K562 (cell line): ENCODE results near the gene SLC1A2. TPM values are rescaled to one million over a fixed set of nuclear protein-coding genes. Genes with fewer than 3 reads are reported as not detected.
A peak's percentile ranks its signal among the peaks of the same experiment; 100 is the strongest.

Experiments
- ATAC-seq: fragments of 200-7000 bp; cut with Tn5 transposase; 3 replicates; pipeline ENCODE4 v1.9.1; 2020; ENCODE audit warnings: moderate library complexity
- BruUV-seq: library from RNA; stranded (reverse); fragments of 400-500 nt; replicated peaks from 2 replicates; lab custom pipeline; 2021; lab: Mats Ljungman, UMichigan
- CTCF ChIA-PET: fragments of 300-600 bp; formaldehyde crosslinking; extraction: SDS; loops from one replicate; lab custom pipeline; 2021; ENCODE audit warnings: low intra/inter-chr PET ratio; lab: Yijun Ruan, JAX
- POLR2A ChIA-PET: fragments of 300-600, 350-650 bp; sonication (Branson Sonifier 250); formaldehyde crosslinking; extraction: SDS; loops from one replicate; lab custom pipeline; 2021; ENCODE audit warnings: antibody characterized with exemption, inconsistent platforms; lab: Yijun Ruan, JAX
- DNase-seq, 4 experiments: peaks; one replicate each; pipeline versions ENCODE4 v3.0.0 to v3.0.0-alpha.2; 2011 to 2018; ENCODE audit warnings: low spot score in 3 of 4, mixed read lengths in 3 of 4; ENCODE audit errors: extremely low read depth in 1 of 4
- FAIRE-seq: peaks from 2 replicates; lab custom pipeline; 2011; peaks lifted over from hg19 to GRCh38; lab: Jason Lieb, UNC
- H2AFZ ChIP-seq: 2 replicates; pipeline ENCODE4 v1.6.0; 2011; ENCODE audit warnings: low read depth, low read length, control low read depth, inconsistent platforms
- H3K27ac ChIP-seq: fragments of 200-600 bp; 3 replicates; pipeline ENCODE4 v1.8.0; 2011; ENCODE audit warnings: low read depth, mild to moderate bottlenecking, control low read depth, inconsistent platforms, low read length, moderate library complexity, mixed read lengths; ENCODE audit errors: extremely low read depth
- H3K27me3 ChIP-seq, 2 experiments: fragments of 300-600 bp in 1 of 2; 2 replicates in 1 of 2; 3 replicates in 1 of 2; pipeline versions ENCODE4 v1.6.0 to v1.8.0; 2011; ENCODE audit warnings: inconsistent platforms in 2 of 2, low read length in 2 of 2, mild to moderate bottlenecking in 1 of 2, mixed read lengths in 1 of 2, moderate library complexity in 1 of 2; ENCODE audit not compliant: control insufficient read depth in 2 of 2, insufficient read depth in 2 of 2
- H3K36me3 ChIP-seq: fragments of 300-600 bp; 3 replicates; pipeline ENCODE4 v1.8.0; 2011; ENCODE audit warnings: mild to moderate bottlenecking, low read length, inconsistent platforms; ENCODE audit not compliant: control insufficient read depth, insufficient read depth
- H3K4me1 ChIP-seq, 2 experiments: fragments of 200-600 bp in 1 of 2; replicated peaks in 1 of 2; 2 replicates in 1 of 2; 3 replicates in 1 of 2; pipeline versions ENCODE4 v1.5.1 to v1.8.0; 2011; ENCODE audit warnings: inconsistent platforms in 2 of 2, low read length in 2 of 2, mild to moderate bottlenecking in 1 of 2, mixed read lengths in 1 of 2, moderate library complexity in 1 of 2; ENCODE audit not compliant: control insufficient read depth in 2 of 2, insufficient read depth in 2 of 2
- H3K4me2 ChIP-seq: 2 replicates; pipeline ENCODE4 v1.6.1; 2011; ENCODE audit warnings: low read length, control low read depth, inconsistent platforms, mixed read lengths; ENCODE audit not compliant: insufficient read depth
- H3K4me3 ChIP-seq: fragments of 200-600 bp; sonication (generic), shearing (Covaris generic); 2 replicates; pipeline ENCODE4 v1.5.1; 2016; ENCODE audit warnings: control low read depth, inconsistent platforms
- H3K79me2 ChIP-seq: fragments of 200-600 bp; 3 replicates; pipeline ENCODE4 v1.8.0; 2011; ENCODE audit warnings: low read length, inconsistent platforms; ENCODE audit not compliant: control insufficient read depth, insufficient read depth
- H3K9ac ChIP-seq, 2 experiments: 2 replicates each; pipeline versions ENCODE4 v1.6.0 to v1.6.1; 2011; ENCODE audit warnings: low read depth in 2 of 2, low read length in 2 of 2, control low read depth in 1 of 2, inconsistent platforms in 1 of 2, mild to moderate bottlenecking in 1 of 2, mixed read lengths in 1 of 2; ENCODE audit not compliant: insufficient read depth in 1 of 2
- H3K9me1 ChIP-seq: one replicate; pipeline ENCODE4 v1.6.0; 2011; ENCODE audit warnings: inconsistent platforms, mild to moderate bottlenecking, low read length, moderate library complexity; ENCODE audit not compliant: control insufficient read depth, insufficient read depth
- H3K9me3 ChIP-seq: replicated peaks from 2 replicates; pipeline ENCODE4 v1.5.1; 2011; ENCODE audit warnings: low read depth, low read length, inconsistent platforms; ENCODE audit not compliant: control insufficient read depth, insufficient read depth
- H4K20me1 ChIP-seq: replicated peaks from 2 replicates; pipeline ENCODE4 v1.6.1; 2011; ENCODE audit warnings: low read length, inconsistent platforms, mixed read lengths; ENCODE audit not compliant: control insufficient read depth, insufficient read depth
- DDX20 ChIP-seq: fragments of 450-650 bp; IDR thresholded peaks from 2 replicates; pipeline ENCODE4 v1.6.1; 2016; ENCODE audit warnings: missing genetic modification characterization, low read depth, mild to moderate bottlenecking, missing compliant biosample characterization, moderate library complexity
- DIDO1 ChIP-seq: fragments of 450-650 bp; IDR thresholded peaks from 2 replicates; pipeline ENCODE4 v1.6.1; 2016; ENCODE audit warnings: low read depth, missing biosample characterization, missing genetic modification characterization
- ETV5 ChIP-seq: sonication (generic); formaldehyde crosslinking; IDR thresholded peaks from 2 replicates; pipeline ENCODE4 v1.4.0; 2020; ENCODE audit warnings: low read depth, mild to moderate bottlenecking, missing genetic modification reagents
- FOSL1 ChIP-seq: fragments of 200-800 bp; sonication (Bioruptor generic); conservative IDR thresholded peaks from 2 replicates; pipeline ENCODE4 v1.6.1; 2016; ENCODE audit warnings: missing genetic modification characterization, missing compliant biosample characterization
- MEF2D ChIP-seq: conservative IDR thresholded peaks from 2 replicates; pipeline ENCODE4 v1.6.1; 2016; ENCODE audit warnings: low read depth, missing genetic modification characterization, missing compliant biosample characterization
- NR2C1 ChIP-seq, 2 experiments: fragments of 450-650 bp; IDR thresholded peaks; 2 replicates each; pipeline ENCODE4 v1.6.1; 2017; ENCODE audit warnings: mild to moderate bottlenecking in 2 of 2, antibody characterized with exemption in 1 of 2, inconsistent platforms in 1 of 2, missing compliant biosample characterization in 1 of 2, missing genetic modification characterization in 1 of 2
- RAD21 ChIP-seq, 2 experiments: fragments of 250-450 bp in 1 of 2; fragments of 450-650 bp in 1 of 2; sonication (Bioruptor Pico) in 1 of 2; formaldehyde crosslinking in 1 of 2; IDR thresholded peaks in 1 of 2; conservative IDR thresholded peaks in 1 of 2; 2 replicates each; pipeline versions ENCODE4 v1.4.0 to v1.8.0; 2020 to 2022; ENCODE audit warnings: mild to moderate bottlenecking in 2 of 2, moderate library complexity in 1 of 2
- SMAD3 ChIP-seq: fragments of 450-650 bp; formaldehyde crosslinking; conservative IDR thresholded peaks from 2 replicates; pipeline ENCODE4 v1.4.0; 2020; ENCODE audit warnings: mild to moderate bottlenecking
- SPI1 ChIP-seq: IDR thresholded peaks from 2 replicates; pipeline ENCODE4 v1.6.1; 2011; ENCODE audit warnings: low read depth, low read length, control low read depth, borderline replicate concordance
- STAT5A ChIP-seq: IDR thresholded peaks from 2 replicates; pipeline ENCODE4 v1.6.1; 2012; ENCODE audit warnings: low read length, inconsistent platforms, borderline replicate concordance
- TAF9B ChIP-seq: fragments of 450-650 bp; IDR thresholded peaks from 2 replicates; pipeline ENCODE4 v1.6.1; 2018; ENCODE audit warnings: mild to moderate bottlenecking; ENCODE audit not compliant: partially characterized antibody
- TCF3 ChIP-seq: sonication (generic); formaldehyde crosslinking; IDR thresholded peaks from 2 replicates; pipeline ENCODE4 v1.4.0; 2020; ENCODE audit warnings: mild to moderate bottlenecking, missing genetic modification reagents
- WGBS: fragments of 100-300 bp; shearing (Covaris generic); methylation state at CpG from one replicate; pipeline ENCODE4 v1.1.6; 2016; ENCODE audit warnings: low coverage, mixed read lengths; ENCODE audit not compliant: insufficient coverage; ENCODE audit errors: missing lambda C conversion rate; 5-methylcytosine and 5-hydroxymethylcytosine counted together
- in situ Hi-C: fragments of 300-500 bp; cut with MboI; formaldehyde crosslinking; loops from 4 replicates; pipeline ENCODE4 v1.15.0; 2018; ENCODE audit warnings: inconsistent platforms, mixed read lengths
- intact Hi-C: fragments of 100-400 bp; cut with micrococcal nuclease; formaldehyde crosslinking; loops from 2 replicates; pipeline ENCODE4 v1.14.2; 2022
- polyA plus RNA-seq, 8 experiments: library from polyadenylated mRNA; depleted of rRNA in 4 of 8; stranded (reverse) in 5 of 8; unstranded in 3 of 8; fragments of >200 nt; fragmentation: Nextera tagmentation in 2 of 8; fragmentation: Illumina TruSeq in 1 of 8; extraction: Ambion mirVana in 2 of 8; extraction: Trizol in 1 of 8; gene quantifications; 2 replicates each; pipeline versions ENCODE4 v1.2.1 to v1.2.3, GENCODE V29; 2011 to 2014; ENCODE audit warnings: inconsistent platforms in 1 of 8, missing spikeins in 1 of 8
- total RNA-seq, 7 experiments: library from RNA; depleted of rRNA in 6 of 7; stranded (reverse); fragments of >200 nt in 6 of 7; fragmentation: Illumina TruSeq in 2 of 7; extraction: Trizol in 2 of 7; gene quantifications; 2 replicates each; pipeline versions ENCODE4 v1.2.1 to v1.2.3, GENCODE V29; 2011 to 2021; ENCODE audit warnings: low replicate concordance in 1 of 7
- TF ChIP-seq, protein P1 (sequence below), 2 experiments: fragments of 450-650 bp; formaldehyde crosslinking in 1 of 2; IDR thresholded peaks; 2 replicates each; pipeline versions ENCODE4 v1.4.0 to v1.6.1; 2014 to 2020; ENCODE audit warnings: mild to moderate bottlenecking in 2 of 2, borderline replicate concordance in 1 of 2, low read depth in 1 of 2

Gene SLC1A2
- total and polyA plus RNA-seq, 9 of the 15 experiments (the other 6 are each of a cell fraction or from before 2014, with no cell fraction given) = 0.03 to 0.07 (median 0.04) TPM; not detected in 5

DNA sequence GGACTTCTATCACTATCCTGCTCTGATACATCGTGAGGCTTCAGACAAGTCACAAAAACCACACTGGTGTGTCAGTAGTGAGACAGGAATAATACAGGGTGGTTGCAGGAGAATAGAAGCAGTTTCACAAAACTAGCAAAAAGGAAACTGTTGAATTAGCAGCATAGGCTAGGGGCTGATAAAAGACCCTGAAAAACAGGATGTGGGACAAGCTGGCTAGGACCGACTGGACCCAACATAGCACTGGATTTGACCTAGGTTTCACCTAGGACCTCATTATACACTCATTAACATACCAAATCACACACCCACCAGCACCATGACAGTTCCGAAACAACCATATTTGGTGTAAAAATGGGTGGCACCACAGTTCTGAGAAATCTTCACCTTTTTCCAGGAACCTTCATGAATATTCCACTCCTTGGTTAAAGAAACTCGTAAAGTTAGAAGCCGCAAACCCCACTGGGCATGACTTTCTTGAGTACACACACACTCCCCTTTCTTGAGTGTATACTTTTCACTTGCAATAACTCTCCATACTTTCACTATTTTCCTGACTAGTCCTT is 76.2 kb downstream of the SLC1A2 start:
- H3K4me2 ChIP-seq = peak overlapping the region; percentile 51
- no peaks in the 10 kb centered on the region for H3K27me3 ChIP-seq
- ATAC-seq = peak; percentile 92
- intact Hi-C loops (no loop called here), in situ Hi-C loops (no loop called here)
- H3K79me2 ChIP-seq = no peaks in the 10 kb centered on the region
- WGBS = 7% methylated on average over 5 of the region's 5 CpGs
- POLR2A ChIA-PET = interaction anchor here (0.6 kb wide), 1 partner anchor 409 kb away, joined by 3 read pairs; no protein-coding TSS in a partner anchor
- H3K9me1 ChIP-seq = no peaks in the 10 kb centered on the region
- H3K4me1 ChIP-seq = peaks cover 0 to 24% of the 10 kb centered on the region in 2 experiments; a peak in 3 of 5 replicates
- H3K36me3 ChIP-seq = no peaks in the 10 kb centered on the region
- H3K9ac ChIP-seq = peak overlapping the region in 1 of 2 experiments; percentile 59; a peak in 2 of 4 replicates
- no TSS peak for BruUV-seq
- no peak overlapping the region for H3K4me3 ChIP-seq
- CTCF ChIA-PET = no interaction called here
- no peaks in the 10 kb centered on the region for H3K9me3 ChIP-seq
- no peaks in the 10 kb centered on the region for H4K20me1 ChIP-seq
- H3K27ac ChIP-seq = peak overlapping the region; percentile 78
- DNase-seq = peak; percentile 11 to 82 (median 24)
- peak; percentile 88 for FAIRE-seq
- peak overlapping the region; percentile 66 for H2AFZ ChIP-seq
- TF ChIP-seq STAT5A (peak; percentile 96), DDX20 (tag) (no peak), TAF9B (no peak), TCF3 (CRISPR knock-in tag) (peak; percentile 45; the same call in 1 of the 2 replicates), SPI1 (peak; percentile 51; the same call in 1 of the 2 replicates), NR2C1 (IDR thresholded peaks at IDR 0.05) (no peak), NR2C1 (tag; IDR thresholded peaks at IDR 0.05) (peak; percentile 5; the same call in 1 of the 2 replicates), FOSL1 (tag) (peak; percentile 60; the same call in 1 of the 2 replicates), RAD21 (CRISPR knock-in tag; conservative IDR thresholded peaks at IDR 0.05 in 1 of 2, IDR thresholded peaks at IDR 0.05 in 1 of 2) (peak in 1 of 2 experiments; percentile 32; a peak in 2 of 4 replicates), DIDO1 (tag) (peak; percentile 37; the same call in 1 of the 2 replicates), MEF2D (tag) (peak; percentile 50), SMAD3 (CRISPR knock-in tag) (no peak), ETV5 (peak; percentile 90; the same call in 1 of the 2 replicates)
- TF ChIP-seq, protein P1, sequence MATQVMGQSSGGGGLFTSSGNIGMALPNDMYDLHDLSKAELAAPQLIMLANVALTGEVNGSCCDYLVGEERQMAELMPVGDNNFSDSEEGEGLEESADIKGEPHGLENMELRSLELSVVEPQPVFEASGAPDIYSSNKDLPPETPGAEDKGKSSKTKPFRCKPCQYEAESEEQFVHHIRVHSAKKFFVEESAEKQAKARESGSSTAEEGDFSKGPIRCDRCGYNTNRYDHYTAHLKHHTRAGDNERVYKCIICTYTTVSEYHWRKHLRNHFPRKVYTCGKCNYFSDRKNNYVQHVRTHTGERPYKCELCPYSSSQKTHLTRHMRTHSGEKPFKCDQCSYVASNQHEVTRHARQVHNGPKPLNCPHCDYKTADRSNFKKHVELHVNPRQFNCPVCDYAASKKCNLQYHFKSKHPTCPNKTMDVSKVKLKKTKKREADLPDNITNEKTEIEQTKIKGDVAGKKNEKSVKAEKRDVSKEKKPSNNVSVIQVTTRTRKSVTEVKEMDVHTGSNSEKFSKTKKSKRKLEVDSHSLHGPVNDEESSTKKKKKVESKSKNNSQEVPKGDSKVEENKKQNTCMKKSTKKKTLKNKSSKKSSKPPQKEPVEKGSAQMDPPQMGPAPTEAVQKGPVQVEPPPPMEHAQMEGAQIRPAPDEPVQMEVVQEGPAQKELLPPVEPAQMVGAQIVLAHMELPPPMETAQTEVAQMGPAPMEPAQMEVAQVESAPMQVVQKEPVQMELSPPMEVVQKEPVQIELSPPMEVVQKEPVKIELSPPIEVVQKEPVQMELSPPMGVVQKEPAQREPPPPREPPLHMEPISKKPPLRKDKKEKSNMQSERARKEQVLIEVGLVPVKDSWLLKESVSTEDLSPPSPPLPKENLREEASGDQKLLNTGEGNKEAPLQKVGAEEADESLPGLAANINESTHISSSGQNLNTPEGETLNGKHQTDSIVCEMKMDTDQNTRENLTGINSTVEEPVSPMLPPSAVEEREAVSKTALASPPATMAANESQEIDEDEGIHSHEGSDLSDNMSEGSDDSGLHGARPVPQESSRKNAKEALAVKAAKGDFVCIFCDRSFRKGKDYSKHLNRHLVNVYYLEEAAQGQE (IDR thresholded peaks at IDR 0.05; ENCODE audit: borderline replicate concordance) = peak; percentile 57
- TF ChIP-seq, protein P1 (CRISPR knock-in tag; IDR thresholded peaks at IDR 0.05; ENCODE audit: low read depth) = no peak
